HG02610 (cell line): ENCODE results near the gene PRDM15.
"Not testable (repeated sequence)": the region's sequence is repeated elsewhere in the genome, so short reads cannot be mapped to it uniquely, and the experiment has no call there.

ENCODE experiments used
- ATAC-seq: cut with Tn5 transposase; IDR thresholded peaks from one replicate; pipeline ENCODE4 v1.9.1; 2021; ENCODE audit warnings: mild to moderate bottlenecking, moderate library complexity; ENCODE audit not compliant: unreplicated experiment

Gene PRDM15

DNA sequence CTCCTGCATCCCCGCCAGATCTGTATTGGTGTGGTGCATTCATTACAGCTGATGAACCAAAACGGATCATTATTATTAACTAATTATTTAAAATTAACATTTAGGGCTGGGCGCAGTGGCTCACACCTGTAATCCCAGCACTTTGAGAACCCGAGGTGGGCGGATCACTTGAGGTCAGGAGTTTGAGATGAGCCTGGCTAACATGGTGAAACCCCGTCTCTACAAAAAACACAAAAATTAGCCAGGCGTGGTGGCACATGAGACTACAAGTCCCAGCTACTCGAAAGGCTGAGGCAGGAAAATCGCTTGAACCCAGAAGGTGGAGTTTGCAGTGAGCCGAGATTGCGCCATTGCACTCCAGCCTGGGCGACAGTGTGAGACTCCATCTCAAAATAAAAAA, 93.9 kb downstream of the PRDM15 start:
- ATAC-seq, result not testable (repeated sequence)

DNA sequence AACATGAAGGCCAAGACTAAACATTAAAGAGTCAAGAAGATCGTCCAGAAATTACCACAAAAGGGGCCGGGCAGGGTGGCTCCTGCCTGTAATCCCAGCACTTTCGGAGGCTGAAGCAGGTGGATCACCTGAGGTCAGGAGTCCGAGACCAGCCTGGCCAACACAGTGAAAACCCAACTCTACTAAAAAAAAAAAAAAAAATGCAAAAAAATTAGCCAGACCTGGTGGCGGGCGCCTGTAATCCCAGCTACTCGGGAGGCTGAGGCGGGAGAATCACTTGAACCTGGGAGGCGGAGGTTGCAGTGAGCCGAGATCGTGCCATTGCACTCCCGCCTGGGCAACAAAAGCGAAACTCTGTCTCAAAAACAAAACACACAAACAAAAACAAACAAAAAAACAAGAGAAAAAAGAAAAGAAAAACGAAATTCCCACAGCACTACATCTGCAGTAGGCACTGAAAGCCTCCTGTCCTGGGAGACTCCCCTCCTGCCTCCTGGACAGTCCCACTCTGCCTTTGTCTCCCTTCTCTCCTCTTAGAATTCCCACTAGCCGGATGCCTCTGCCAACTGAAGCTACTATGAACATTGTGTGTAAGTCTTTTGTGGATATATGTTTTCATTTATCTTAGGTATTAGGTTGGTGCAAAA, 94.6 kb downstream of the PRDM15 start:
- ATAC-seq, result no peak

DNA sequence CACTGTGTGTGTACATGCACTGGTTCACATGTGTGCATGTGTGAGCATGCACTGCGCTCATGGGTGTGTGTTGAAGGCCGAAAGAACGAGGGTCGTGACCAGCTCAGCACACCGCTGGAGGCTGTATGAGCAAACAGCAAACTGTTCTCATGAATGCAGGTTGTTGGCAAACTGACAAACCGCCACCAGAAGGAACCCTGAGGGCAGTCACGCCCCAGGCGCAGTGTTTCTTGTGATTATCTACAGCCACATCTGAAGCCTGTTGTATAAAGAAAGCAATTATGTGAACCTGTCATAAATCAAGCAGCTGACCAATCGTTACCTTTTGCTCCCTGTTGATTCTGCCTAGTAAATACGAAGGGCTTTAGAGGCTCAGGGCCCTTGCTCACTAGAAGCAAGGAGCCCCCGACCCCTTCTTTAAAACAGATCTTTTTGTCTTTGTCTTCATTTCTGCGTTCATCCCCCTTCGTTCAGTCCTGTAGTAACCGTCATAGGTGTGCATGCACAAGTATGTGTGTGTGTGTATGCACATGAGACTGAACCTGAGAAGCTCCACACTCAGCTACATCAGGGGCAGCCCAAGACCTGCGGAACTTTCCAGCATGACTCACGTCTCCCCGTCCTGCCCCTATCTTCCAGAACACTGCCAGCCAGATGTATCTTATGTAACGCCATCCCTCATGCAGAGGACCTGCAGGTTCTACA, 95.5 kb downstream of the PRDM15 start:
- no peak for ATAC-seq

DNA sequence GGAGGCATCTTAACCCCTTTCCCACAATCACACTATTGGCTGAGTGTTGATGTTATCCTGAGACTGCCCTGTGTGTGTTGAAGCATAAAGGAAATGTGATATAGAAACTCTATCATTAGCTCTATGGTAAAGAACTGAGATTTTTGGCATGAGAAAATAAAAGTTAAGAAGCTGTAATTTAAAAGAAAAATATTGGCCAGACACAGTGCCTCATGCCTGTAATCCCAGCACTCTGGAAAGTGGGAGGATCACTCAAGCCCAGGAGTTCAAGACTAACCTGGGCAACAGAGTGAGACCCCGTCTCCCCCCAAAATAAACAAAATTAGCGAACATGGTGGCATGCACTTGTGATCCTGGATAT, 98.1 kb downstream of the PRDM15 start:
- no peak for ATAC-seq

DNA sequence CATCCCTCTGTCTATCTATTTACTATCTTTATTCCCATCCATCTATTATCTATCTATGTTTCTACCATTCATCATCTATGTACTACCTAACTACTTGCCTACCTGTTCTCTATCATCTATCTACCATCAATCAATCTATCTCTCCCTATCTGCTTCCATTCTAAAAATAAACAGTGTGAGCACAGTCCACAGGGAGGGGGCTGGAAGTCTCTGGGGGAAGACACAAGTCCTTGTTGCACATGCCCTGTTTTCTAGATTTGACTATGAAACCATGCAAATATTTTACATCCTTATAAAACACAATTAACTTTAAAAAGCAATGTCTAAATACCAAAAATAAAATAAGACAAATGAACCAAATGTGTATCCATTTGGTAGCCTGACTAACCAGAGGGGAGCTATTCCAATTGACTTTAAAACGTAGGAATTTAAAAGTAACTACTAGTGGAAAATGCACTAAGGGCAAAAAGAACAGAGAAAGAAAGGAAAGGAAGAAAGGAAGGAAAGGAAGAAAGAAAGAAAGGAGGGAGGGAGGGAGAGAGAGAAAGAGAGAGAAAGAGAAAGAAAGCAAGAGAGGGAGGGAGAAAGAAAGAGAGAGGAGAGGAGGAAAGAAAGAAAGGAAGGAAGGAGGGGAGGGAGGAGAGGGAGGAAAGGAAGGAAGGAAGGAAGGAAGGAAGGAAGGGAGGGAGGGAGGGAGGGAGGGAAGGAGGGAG, 98.7 kb downstream of the PRDM15 start:
- ATAC-seq, result no peak

DNA sequence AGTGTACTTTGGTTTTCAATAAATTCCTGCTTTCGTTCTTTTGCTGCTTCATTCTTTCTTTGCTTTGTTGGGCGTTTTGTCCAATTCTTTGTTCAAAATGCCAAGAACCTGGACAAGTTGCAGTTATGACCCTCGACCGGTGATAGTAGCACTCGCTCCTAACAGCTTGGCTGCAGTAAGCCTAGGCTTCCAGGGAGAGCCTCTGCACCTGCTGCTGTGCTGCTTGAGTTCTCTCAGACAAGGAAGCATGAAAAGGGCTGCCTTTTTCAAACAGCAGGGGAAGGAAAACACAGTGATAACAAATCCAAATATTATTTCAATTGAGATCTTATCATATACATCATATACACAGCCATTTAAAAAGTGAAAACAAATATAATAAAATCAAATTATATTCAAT, 99.5 kb downstream of the PRDM15 start:
- ATAC-seq, result no peak

DNA sequence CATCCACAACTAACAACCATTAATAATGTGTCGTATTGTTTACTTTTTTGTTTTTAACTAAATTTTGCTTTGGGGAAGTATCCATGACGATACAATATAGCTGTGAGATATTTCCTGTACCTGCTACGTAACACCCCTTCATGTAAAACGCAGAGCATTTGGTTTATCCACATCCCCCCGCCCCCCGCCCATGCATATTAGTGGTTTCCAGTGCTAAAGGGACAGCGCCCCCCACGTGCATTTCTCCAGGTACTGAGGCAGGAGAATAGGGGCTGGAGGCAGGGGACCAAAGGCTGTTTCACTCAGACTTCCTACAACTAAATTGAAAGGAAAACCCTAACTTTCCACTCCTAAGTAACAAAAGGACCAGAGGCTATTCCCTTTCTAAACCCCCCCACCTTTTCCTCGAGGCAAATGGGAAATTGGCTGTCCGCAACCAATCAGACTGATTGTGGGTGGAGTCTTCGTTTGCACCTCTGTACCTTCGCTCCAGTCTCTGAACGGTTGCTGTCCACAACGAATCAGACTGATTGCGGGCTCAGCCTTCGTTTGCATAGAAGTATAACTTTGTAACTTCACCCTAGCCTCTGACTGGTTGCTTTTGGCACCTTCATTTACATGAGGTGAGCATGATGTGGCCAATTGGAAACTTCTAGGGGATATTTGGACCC, 100.1 kb downstream of the PRDM15 start:
- no peak for ATAC-seq

DNA sequence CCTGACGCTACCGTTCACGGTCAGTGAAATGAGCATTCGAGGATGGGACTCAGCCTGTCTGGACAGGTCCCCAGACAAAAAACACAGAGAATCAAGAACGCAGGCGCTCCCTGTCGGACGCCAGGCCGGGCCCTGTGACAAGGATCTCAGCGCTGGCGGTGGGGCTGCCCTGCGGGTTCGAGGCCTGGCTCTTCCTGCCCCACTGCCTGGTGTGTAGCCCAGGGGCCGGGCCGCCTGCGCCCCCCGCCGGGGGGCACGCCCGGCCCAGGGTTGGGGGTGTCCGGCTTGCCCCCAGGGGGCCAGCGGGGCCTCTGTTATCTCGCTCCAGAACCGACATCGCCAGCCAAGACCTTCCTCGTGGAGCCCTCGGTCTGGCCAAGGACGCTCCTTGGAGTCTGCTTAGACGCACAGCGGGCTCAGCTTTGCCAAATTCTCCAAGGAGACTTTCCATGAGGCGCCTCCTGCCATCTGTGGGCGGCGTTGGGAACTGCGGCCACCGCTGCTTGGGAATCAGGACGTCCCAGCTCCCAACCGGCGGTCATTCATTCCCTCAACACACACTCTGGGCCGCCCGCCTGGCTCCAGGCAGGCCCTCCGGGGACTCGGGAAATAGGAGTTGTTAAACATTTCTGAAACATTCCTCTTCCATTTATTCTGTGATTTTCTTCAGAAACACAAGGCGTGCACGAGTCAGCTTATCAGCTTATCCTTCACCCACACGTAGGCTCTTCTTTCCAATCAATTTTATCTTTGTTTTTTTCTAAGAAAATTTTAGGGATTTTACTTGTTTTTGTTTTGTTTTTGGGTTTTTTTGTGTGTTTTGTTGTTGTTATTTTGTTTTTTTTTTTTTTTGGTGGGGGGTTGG, 101.0 kb downstream of the PRDM15 start:
- no peak for ATAC-seq

DNA sequence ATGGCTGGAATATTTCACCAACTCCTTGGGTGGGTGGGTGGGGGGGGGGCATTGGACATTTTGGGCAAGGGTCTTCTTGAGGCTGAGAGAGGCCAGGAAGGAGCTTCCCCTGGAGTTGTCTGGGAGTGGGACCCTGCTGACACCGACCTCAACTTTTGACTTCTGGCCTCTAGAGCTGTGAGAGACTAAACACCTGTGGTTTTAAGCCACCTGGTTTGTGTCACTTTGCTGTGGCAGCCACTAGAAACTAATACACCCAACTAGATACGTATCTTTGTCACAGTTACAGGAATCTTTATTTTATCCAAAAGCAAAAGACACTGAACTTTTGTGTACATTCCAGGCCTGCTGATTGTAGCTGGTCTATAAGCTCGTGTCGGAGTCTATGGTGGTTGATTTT, 102.4 kb downstream of the PRDM15 start:
- no peak for ATAC-seq

DNA sequence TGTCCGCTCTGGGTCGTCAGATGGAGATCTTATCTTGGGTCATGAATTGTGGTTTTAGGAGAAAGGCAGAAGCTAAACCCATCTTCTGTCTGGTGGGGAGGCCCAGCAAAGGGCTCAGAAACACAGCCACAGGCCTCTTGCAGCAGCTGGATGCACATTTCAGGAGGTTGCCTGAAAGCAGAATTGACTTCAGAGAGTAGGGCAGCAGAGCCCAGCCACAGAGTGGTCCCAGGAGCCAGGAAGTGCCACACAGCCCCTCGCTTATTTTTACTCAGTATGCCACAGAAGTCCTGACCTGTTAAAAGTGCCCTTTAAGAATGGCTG, 104.0 kb downstream of the PRDM15 start:
- ATAC-seq, result no peak

DNA sequence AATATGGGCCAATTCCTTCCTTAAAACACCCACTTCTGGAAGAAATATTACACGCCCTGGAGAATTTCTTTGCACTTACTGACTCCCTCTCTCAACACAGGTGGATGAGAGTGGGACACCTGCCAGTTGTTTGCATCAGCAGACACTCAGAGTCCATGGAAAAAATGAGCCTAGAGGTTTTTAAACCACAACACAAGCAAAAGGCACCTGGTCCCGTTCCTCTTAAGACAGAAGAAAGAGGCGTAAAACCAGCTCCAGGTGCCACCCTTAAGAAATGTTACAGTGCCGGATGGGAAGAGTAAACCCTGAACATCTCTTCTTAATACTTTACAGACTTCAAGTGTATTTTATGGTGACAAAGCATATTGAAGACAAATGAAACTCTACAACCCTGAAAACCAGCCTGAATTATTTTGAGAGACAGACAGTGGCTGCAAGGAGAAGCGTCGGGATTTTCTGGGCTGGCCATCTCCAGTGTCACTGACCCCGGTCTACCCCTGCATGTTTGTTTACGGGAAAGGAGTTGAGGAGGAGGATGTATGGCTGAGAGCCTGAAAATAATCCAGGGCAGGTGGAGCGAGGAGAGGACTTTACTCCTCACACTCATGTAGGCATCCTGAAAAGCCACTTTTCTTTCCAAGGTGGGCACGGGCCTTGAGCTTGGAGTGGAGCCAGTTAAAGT, 104.5 kb downstream of the PRDM15 start:
- no peak for ATAC-seq

DNA sequence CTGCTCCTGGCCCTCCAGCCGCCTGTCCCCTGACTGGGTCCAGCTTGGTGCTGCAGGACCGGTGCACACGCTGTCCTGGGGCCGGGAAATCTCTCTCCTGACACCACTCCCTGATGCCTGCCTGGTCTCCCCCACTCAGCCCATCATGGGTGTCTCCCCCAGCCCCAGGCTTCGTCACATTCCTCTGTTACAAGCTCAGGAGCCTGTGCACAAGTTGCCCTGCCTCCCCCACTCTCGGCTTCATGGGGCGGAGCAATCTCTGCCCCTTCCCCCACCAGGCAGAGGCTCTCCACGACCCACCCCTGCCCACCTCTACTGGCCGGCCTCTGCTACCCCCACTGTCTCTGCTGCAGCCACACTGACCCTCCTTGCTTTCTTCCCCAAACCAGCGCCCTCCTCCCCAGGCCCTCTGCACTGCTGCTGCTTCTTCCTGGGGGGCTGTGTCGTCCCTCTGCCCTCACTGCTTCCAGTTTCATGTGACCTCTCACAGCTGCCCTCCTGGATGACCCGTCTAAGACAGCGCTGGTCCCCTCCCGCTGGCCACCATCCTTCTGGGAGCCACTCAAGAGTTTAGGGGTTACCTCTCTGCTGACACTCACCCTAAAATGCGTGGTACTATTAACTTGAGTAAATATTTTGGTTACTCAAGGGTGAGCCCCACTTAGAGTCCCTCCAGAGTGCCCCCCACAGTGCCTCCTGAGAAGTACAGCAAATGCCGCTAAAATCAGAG, 106.6 kb downstream of the PRDM15 start:
- no peak for ATAC-seq

DNA sequence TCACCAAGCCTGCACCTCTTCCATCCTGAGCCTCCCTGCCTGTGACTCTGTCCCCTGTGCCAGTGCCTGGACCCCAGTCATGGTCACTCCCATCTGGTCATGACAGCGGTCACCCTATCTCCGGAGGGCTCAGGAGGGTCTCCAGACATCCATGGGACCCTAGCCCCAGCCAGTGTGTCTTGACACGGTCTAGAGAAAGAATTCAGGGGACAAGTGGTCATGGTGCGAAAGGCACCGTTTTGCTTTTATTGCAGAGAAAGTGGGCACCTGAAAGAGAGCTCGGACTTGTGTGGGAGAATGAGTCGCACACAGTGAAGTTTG, 107.6 kb downstream of the PRDM15 start:
- ATAC-seq, result no peak

DNA sequence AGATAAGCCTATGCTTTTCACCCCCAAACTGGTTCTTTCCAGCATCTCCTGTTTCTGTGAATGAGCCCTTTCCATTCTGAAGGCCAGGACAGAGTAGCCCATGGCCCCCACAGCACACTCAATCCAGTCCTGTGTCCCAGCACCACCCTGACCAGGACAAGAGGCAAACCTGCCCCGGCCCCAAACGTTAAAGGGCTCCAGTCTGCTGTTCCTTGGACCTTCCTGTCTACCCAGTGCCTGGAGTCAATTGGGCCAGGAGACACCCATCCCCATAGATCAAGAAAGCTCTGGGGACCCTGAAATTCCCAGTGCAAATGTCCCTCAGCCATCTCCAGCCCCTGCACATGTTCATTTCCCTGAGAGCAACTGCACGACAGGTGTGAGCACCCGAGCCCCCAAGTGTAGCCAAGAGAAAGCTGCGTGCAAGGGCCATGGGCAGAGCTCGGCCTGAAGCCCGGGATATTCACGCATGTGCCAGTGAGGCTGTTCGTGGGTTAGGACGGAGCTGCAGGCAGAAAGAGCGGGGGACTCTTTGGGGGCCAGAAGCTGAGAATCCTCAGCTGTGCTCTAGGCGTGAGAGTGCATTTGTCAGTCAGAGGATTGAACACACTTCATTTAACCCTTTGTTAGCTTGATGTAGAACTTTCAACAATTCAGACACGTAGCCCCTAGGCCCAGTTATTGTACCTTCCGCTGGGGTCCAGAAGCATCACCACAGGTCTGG, 108.1 kb downstream of the PRDM15 start:
- ATAC-seq, result no peak

DNA sequence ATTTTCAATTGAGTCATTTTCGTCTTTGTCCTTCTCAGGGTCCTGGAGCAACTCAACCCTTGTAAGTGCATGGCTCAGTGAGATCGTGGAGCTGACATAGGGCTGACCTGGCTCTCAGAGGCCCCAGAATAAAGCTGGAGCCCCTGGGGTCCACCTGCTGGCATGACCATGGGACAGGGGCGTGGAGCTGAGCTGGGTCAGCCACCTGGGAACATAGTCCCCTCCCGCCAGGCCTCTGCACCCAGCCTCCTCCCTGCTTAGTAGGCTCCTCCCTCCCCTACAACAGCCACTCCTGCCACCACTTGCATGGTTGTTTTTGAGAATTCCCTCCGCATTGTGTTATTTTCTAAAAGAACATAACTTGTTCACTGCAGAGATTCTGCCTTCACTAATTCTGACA, 109.2 kb downstream of the PRDM15 start:
- no peak for ATAC-seq

DNA sequence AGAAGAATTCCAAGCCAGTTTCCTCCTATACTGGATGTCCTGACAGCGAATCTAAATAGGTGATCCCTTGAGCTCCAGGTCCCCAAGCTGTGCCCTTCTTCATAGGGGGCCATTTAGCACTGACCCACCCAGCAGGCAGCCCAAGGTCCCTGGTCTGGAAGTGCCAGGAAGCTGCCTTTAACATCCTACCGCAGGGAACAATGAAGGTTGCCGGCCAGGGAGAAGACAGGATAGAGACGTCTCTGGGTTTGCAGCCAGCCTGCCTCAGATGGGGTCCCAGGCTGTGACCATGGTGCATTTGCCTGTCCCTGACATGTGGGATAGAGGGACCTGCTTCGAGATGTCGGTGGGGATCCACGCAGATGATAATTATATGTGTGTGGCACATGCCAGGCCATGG, 109.6 kb downstream of the PRDM15 start:
- no peak for ATAC-seq

DNA sequence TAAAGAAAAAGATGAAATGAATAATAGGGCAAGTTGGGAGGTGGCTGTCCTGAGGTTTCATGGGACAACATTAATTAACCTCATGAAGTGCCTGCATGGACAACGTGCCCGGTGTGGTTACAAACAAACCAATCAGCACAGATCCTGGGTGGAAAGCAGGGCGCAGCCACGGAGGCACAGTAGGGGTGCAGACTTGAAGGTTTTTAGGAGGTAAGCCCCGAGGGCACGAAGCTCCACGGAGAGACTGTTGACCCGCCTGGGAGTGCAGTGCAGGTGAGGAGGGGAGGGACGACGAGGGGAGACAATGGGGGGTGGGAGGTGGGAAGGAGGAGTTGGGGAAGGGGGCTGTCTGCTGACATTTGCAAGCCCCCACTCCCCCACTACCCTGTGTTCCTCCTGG, 110.0 kb downstream of the PRDM15 start:
- no peak for ATAC-seq

DNA sequence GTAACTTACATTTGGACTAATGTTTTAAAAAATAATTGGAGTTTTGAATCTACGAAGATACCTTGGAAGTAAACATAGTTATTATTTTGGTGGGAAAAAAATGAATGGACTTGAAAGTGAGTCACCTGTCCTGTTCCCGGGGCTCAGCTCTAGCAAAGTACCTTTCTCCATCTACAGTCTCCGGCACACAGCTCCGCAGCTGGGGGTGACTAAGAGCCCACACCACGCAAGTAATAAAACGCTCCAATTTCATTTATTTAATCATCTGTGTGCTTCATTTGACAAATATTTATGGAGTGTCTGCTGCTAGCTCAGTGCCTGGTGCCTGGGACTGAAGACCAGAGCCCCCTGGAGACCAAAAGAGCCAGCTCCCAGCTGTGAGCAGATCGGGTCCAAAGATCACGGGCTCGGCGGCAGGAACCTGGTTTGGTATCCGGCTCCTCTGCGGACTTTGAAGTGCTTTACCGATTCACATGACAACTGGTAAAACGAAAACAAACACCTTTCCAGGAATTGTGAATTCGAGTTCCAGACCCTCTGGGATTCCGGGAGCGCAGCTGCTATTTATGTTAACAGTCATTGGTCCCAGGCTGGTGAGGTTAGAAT, 110.6 kb downstream of the PRDM15 start:
- no peak for ATAC-seq
